ENCODE results near the gene TMEM101. TPM values are rescaled to one million over a fixed set of nuclear protein-coding genes. Genes with fewer than 3 reads are reported as not detected.

The TMEM101 gene
- total and polyA plus RNA-seq, 2 of the 13 experiments (the other 11 are each of a cell fraction or from before 2014, with no cell fraction given), result 72.0 to 100 TPM

- TF ChIP-seq YY1 (IDR thresholded peaks at IDR 0.05; ENCODE audit: insufficient read depth, insufficient replicate concordance, low read depth, low read length), result peak; percentile 61
- TF ChIP-seq SALL1 (CRISPR knock-in tag; IDR thresholded peaks at IDR 0.05), result peak; percentile 97
- peak; percentile 68 for TF ChIP-seq HNF4A (CRISPR knock-in tag; IDR thresholded peaks at IDR 0.05)
- no peak for TF ChIP-seq STAT5B (CRISPR knock-in tag; IDR thresholded peaks at IDR 0.05)
- peak; percentile 84 for TF ChIP-seq HNRNPK (IDR thresholded peaks at IDR 0.05; ENCODE audit: low read depth, low read length, poor library complexity, severe bottlenecking)
- TF ChIP-seq, protein P1, sequence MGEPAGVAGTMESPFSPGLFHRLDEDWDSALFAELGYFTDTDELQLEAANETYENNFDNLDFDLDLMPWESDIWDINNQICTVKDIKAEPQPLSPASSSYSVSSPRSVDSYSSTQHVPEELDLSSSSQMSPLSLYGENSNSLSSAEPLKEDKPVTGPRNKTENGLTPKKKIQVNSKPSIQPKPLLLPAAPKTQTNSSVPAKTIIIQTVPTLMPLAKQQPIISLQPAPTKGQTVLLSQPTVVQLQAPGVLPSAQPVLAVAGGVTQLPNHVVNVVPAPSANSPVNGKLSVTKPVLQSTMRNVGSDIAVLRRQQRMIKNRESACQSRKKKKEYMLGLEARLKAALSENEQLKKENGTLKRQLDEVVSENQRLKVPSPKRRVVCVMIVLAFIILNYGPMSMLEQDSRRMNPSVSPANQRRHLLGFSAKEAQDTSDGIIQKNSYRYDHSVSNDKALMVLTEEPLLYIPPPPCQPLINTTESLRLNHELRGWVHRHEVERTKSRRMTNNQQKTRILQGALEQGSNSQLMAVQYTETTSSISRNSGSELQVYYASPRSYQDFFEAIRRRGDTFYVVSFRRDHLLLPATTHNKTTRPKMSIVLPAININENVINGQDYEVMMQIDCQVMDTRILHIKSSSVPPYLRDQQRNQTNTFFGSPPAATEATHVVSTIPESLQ (CRISPR knock-in tag; conservative IDR thresholded peaks at IDR 0.05), result no peak
- TF ChIP-seq KLF12 (CRISPR knock-in tag; IDR thresholded peaks at IDR 0.05; ENCODE audit: borderline replicate concordance), result peak; percentile 47; the same call in 1 of the 2 replicates
- TF ChIP-seq ASH2L (IDR thresholded peaks at IDR 0.05; ENCODE audit: insufficient read length, low read depth, low read length), result peak; percentile 19
- TF ChIP-seq, protein P2, sequence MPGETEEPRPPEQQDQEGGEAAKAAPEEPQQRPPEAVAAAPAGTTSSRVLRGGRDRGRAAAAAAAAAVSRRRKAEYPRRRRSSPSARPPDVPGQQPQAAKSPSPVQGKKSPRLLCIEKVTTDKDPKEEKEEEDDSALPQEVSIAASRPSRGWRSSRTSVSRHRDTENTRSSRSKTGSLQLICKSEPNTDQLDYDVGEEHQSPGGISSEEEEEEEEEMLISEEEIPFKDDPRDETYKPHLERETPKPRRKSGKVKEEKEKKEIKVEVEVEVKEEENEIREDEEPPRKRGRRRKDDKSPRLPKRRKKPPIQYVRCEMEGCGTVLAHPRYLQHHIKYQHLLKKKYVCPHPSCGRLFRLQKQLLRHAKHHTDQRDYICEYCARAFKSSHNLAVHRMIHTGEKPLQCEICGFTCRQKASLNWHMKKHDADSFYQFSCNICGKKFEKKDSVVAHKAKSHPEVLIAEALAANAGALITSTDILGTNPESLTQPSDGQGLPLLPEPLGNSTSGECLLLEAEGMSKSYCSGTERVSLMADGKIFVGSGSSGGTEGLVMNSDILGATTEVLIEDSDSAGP (CRISPR knock-in tag; IDR thresholded peaks at IDR 0.05; ENCODE audit: borderline replicate concordance), result peak; percentile 94; the same call in 1 of the 2 replicates
- TF ChIP-seq ZNF224 (CRISPR knock-in tag; IDR thresholded peaks at IDR 0.05), result no peak; the same call in 1 of the 2 replicates
- TF ChIP-seq, protein P3, sequence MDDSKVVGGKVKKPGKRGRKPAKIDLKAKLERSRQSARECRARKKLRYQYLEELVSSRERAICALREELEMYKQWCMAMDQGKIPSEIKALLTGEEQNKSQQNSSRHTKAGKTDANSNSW (CRISPR knock-in tag; IDR thresholded peaks at IDR 0.05; ENCODE audit: borderline replicate concordance), result no peak
- peak; percentile 94 for TF ChIP-seq PITX1 (CRISPR knock-in tag; IDR thresholded peaks at IDR 0.05)
- peak; percentile 65; the same call in 1 of the 2 replicates for TF ChIP-seq SOX13 (IDR thresholded peaks at IDR 0.05)
- peak in 1 of 2 experiments; percentile 83; a peak in 2 of 4 replicates for TF ChIP-seq SOX13 (CRISPR knock-in tag; conservative IDR thresholded peaks at IDR 0.05 in 1 of 2, IDR thresholded peaks at IDR 0.05 in 1 of 2)
- peak; percentile 87 for TF ChIP-seq ZNF879 (CRISPR knock-in tag; IDR thresholded peaks at IDR 0.05)
- TF ChIP-seq, protein P4, sequence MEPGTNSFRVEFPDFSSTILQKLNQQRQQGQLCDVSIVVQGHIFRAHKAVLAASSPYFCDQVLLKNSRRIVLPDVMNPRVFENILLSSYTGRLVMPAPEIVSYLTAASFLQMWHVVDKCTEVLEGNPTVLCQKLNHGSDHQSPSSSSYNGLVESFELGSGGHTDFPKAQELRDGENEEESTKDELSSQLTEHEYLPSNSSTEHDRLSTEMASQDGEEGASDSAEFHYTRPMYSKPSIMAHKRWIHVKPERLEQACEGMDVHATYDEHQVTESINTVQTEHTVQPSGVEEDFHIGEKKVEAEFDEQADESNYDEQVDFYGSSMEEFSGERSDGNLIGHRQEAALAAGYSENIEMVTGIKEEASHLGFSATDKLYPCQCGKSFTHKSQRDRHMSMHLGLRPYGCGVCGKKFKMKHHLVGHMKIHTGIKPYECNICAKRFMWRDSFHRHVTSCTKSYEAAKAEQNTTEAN (CRISPR knock-in tag; conservative IDR thresholded peaks at IDR 0.05), result peak; percentile 81
- peak; percentile 99 for TF ChIP-seq ISL2 (CRISPR knock-in tag; IDR thresholded peaks at IDR 0.05)
- TF ChIP-seq HBP1 (CRISPR knock-in tag; IDR thresholded peaks at IDR 0.05; ENCODE audit: low read depth), result no peak
- peak; percentile 75; the same call in 1 of the 2 replicates for TF ChIP-seq MEF2D (CRISPR knock-in tag; IDR thresholded peaks at IDR 0.05)
- TF ChIP-seq GTF2F1 (IDR thresholded peaks at IDR 0.05; ENCODE audit: low read length), result no peak
- no peak for TF ChIP-seq ZKSCAN1 (IDR thresholded peaks at IDR 0.05; ENCODE audit: low read length)
- TF ChIP-seq ZNF790 (CRISPR knock-in tag; IDR thresholded peaks at IDR 0.05; ENCODE audit: borderline replicate concordance), result no peak; the same call in 1 of the 2 replicates
Observed at GRCh38 chr17:43983515-43984411, 31.0 kb downstream of the TMEM101 start (continued).

All from HepG2 (cell line).